ENCODE data around the gene FRMD8. TPM values are rescaled to one million over a fixed set of nuclear protein-coding genes. Genes with fewer than 3 reads are reported as not detected.
A peak's percentile ranks its signal among the peaks of the same experiment; 100 is the strongest.

Gene FRMD8
- total RNA-seq, 3 donors from 2014 or later = 43.0 to 49.2 (median 44.9) TPM

GRCh38 chr11:65435411-65435931, 49.0 kb downstream of the FRMD8 start:
- DNase-seq = no peak
- no peak for ATAC-seq
- Mint-ChIP-seq H3K36me3 (ENCODE audit: insufficient read depth) (peaks cover 41% of the 10 kb centered on the region), H3K27me3 (ENCODE audit: low read depth) (no peaks in the 10 kb centered on the region), H3K4me1 (ENCODE audit: low read depth) (peaks cover 76% of the 10 kb centered on the region), H3K9me3 (no peaks in the 10 kb centered on the region), H3K4me3 (no peak overlapping the region)

GRCh38 chr11:65435981-65436411, 49.6 kb downstream of the FRMD8 start:
- ATAC-seq = peak in 1 of 2 donors; percentile 23
- peaks cover 75% of the 10 kb centered on the region for H3K4me1 Mint-ChIP-seq (ENCODE audit: low read depth)
- no peak for DNase-seq
- no peaks in the 10 kb centered on the region for H3K9me3 Mint-ChIP-seq
- H3K4me3 Mint-ChIP-seq = no peak overlapping the region
- H3K27me3 Mint-ChIP-seq (ENCODE audit: low read depth) = no peaks in the 10 kb centered on the region
- peaks cover 42% of the 10 kb centered on the region for H3K36me3 Mint-ChIP-seq (ENCODE audit: insufficient read depth)

DNA sequence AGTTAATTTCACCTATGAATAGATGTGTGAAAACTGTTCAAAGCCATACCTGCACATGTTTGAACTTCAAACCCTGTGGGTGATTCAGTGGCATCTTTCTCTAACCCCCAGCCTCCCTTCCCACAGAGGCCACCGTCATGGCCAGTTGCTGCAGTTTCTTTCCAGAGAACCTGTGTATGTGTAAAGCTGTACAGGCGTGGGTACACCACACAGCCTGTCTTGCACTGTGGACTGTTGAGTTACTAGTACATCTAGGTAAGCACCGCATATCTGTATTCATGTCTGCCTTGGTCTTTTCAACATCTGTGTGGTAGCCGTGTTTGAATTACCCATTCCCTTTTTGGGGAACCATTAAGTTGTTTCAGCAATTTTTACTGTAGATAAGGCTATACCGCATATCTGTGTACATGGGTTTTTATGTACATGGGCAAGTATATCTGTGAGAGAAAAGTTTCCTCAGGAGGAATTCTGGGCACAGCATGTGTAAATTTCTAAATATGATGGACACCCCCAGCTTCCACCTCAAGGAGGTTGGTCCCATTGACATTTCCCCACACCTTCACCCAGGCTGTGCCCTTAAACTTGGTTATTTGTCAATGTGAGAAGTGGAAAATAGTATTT, 50.1 kb downstream of the FRMD8 start:
- H3K36me3 Mint-ChIP-seq (ENCODE audit: insufficient read depth) = peaks cover 43% of the 10 kb centered on the region
- no peak overlapping the region for H3K4me3 Mint-ChIP-seq
- ATAC-seq (peak; percentile 25 to 31), DNase-seq (no peak)
- peaks cover 75% of the 10 kb centered on the region for H3K4me1 Mint-ChIP-seq (ENCODE audit: low read depth)
- no peaks in the 10 kb centered on the region for H3K9me3 Mint-ChIP-seq
- H3K27me3 Mint-ChIP-seq (ENCODE audit: low read depth) = no peaks in the 10 kb centered on the region

DNA sequence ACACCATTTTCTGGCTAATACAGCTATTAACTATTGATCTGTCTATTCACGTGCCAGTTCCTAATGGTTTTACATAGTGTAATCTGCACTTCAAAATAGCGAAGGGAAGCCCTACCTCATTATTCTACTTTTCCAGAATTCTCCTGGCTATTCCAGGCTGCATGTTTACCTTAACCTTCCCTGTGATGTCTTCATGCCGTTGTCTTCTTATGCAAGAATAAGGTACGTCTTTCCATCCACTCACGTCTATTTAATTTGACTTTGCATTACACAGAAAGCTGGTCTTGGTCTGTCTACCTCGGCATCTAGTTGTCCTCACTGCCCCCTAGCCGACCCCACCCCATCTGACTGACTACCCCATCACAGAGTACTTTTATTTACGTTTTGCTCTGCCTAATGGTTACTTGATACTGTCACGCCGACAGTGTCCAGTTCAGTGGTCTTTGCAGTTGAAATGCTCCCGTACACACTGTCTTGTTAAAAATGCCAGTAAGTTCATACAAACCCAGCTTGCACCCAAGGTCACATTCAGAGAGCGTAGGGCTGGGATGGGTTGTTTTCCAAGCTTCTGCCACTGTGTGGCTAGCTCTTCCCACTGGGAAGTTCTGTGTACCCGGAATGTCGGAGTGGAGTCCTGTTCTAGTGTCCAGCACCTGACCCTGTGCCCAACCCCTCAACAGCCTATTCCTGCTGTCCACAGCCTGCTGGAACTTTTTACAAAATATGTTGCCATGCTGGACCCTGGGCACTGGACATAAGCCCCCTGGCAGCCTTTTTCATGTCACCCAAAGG, 51.2 kb downstream of the FRMD8 start:
- DNase-seq = no peak
- peaks cover 74% of the 10 kb centered on the region for H3K4me1 Mint-ChIP-seq (ENCODE audit: low read depth)
- no peaks in the 10 kb centered on the region for H3K9me3 Mint-ChIP-seq
- peaks cover 43% of the 10 kb centered on the region for H3K36me3 Mint-ChIP-seq (ENCODE audit: insufficient read depth)
- ATAC-seq = no peak
- no peaks in the 10 kb centered on the region for H3K27me3 Mint-ChIP-seq (ENCODE audit: low read depth)
- H3K4me3 Mint-ChIP-seq = no peak overlapping the region

DNA sequence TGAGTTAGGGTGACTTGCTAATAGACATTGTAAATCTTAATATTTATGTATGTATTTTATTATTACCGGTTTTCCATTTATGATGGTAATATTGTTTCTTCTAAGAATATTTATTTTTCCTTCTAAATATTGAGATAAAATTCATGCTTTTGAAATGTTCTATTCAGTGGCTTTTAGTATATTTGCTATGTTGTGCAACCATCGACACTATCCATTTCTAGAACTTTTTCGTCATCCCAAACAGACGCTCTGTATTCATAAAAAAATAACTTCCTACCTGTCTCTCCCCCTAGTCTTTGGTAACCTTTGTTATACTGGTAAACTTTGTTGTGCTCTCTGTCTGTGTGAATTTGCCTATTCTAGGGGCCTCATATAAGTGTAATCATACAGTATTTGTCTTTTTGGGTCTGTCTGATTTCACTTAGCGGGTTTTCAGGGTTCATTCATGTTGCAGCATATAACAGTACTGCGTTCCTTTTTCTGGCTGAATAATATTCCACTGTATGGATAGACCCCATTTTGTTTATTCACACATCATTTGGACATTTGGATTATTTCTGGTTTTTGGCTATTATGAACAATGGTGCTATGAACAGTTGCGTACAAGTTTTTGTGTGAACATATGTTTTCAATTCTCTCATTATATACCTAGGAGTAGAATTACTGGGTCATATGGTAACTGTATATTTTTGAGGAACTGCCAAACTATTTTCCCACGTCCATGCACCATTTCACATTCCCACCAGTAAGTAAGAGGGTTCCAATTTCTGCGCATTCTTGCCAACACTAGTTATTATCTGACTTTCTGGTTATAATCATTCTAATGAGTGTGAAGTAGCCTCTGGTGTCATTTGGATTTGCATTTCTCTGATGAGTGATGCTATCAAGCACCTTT, 52.1 kb downstream of the FRMD8 start:
- Mint-ChIP-seq H3K4me3 (no peak overlapping the region), H3K27me3 (ENCODE audit: low read depth) (no peaks in the 10 kb centered on the region), H3K4me1 (ENCODE audit: low read depth) (peaks cover 75% of the 10 kb centered on the region), H3K36me3 (ENCODE audit: insufficient read depth) (peaks cover 43% of the 10 kb centered on the region), H3K9me3 (no peaks in the 10 kb centered on the region)
- DNase-seq (no peak), ATAC-seq (no peak)

- DNase-seq (no peak), ATAC-seq (peak; percentile 47 to 65)
- Mint-ChIP-seq H3K9me3 (no peaks in the 10 kb centered on the region), H3K36me3 (ENCODE audit: insufficient read depth) (peaks cover 44% of the 10 kb centered on the region), H3K27me3 (ENCODE audit: low read depth) (no peaks in the 10 kb centered on the region), H3K4me3 (peak overlapping the region; percentile 3), H3K4me1 (ENCODE audit: low read depth) (peaks cover 72% of the 10 kb centered on the region)
Observed at GRCh38 chr11:65439331-65440181, 53.1 kb downstream of the FRMD8 start.

DNA sequence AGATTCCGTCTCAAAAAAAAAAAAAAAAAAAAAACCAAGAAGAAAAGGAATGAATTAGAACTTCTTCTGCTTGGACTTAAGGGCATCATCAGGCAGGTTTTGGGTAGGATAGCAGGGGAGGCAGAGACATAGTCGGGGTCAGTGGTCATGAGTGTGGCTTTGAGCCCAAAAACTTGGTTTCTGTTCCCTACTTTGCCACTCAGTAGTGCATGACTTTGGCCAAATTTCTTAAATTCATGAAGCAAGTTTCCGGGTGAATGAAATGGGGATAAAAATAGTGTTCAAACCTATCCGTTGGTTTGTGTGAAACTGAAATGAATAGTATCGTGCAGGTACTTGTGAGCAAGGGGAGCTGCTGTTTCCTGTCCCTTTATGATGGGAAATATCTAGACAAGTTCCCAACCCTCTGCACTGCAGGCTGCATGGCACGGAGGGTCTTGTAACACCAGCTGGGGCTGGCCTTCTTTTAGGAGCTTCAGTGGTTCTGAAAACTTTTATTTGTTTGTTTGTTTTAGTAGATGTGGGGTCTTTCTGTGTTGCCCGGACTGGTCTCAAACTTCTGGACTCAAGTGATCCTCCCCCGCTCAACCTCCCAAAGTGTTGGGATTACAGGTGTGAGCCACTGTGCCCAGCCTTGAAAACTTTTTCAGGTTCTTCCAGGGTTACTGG, 54.5 kb downstream of the FRMD8 start:
- no peak for DNase-seq
- H3K9me3 Mint-ChIP-seq = no peaks in the 10 kb centered on the region
- peaks cover 58% of the 10 kb centered on the region for H3K4me1 Mint-ChIP-seq (ENCODE audit: low read depth)
- H3K27me3 Mint-ChIP-seq (ENCODE audit: low read depth) = no peaks in the 10 kb centered on the region
- ATAC-seq = peak in 1 of 2 donors; percentile 23
- H3K36me3 Mint-ChIP-seq (ENCODE audit: insufficient read depth) = peaks cover 32% of the 10 kb centered on the region
- H3K4me3 Mint-ChIP-seq = peak overlapping the region; percentile 52

GRCh38 chr11:65442842-65443331, 56.5 kb downstream of the FRMD8 start:
- H3K9me3 Mint-ChIP-seq = no peaks in the 10 kb centered on the region
- peaks cover 26% of the 10 kb centered on the region for H3K36me3 Mint-ChIP-seq (ENCODE audit: insufficient read depth)
- no peak for DNase-seq
- ATAC-seq = no peak
- H3K4me1 Mint-ChIP-seq (ENCODE audit: low read depth) = peaks cover 51% of the 10 kb centered on the region
- peak overlapping the region; percentile 0 for H3K4me3 Mint-ChIP-seq
- H3K27me3 Mint-ChIP-seq (ENCODE audit: low read depth) = no peaks in the 10 kb centered on the region

DNA sequence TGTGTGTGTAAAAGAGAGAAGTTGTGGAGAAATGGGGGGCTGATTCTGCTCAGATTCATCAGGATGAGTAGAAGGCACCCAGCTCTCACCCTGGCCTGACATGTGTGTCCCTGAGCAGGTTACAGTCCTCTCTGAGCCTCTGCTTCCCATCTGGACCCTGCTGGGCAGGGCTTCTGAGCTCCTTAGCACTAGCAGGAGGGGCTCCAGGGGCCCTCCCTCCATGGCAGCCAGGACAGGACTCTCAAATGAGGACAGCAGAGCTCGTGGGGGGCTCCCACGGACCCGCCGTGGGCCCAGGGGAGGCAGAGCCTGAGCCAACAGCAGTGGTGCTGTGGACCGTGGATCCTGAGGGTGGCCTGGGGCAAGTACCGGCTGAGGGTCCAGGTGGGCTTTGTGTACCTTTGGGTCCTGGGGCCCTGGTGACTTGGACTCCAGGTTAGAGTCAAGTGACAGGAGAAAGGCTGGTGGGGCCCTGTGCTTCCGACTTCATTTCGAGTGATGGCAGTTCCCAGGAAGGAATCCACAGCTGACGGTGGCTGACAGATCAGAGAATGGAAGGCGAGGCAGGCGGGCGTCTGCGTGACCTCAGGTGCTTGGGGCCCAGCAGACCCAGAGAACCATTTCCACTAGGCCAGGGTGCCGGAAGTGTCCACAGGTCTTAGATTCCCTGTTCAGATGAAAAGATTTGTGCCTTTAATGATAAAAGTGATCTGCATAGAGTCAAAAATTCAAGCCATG, 58.0 kb downstream of the FRMD8 start:
- Mint-ChIP-seq H3K36me3 (ENCODE audit: insufficient read depth) (peaks cover 17% of the 10 kb centered on the region), H3K4me1 (ENCODE audit: low read depth) (peaks cover 46% of the 10 kb centered on the region), H3K27me3 (ENCODE audit: low read depth) (no peaks in the 10 kb centered on the region), H3K9me3 (no peaks in the 10 kb centered on the region), H3K4me3 (no peak overlapping the region)
- ATAC-seq (no peak), DNase-seq (no peak)

GRCh38 chr11:65445101-65445603, 58.7 kb downstream of the FRMD8 start:
- no peaks in the 10 kb centered on the region for H3K27me3 Mint-ChIP-seq (ENCODE audit: low read depth)
- H3K9me3 Mint-ChIP-seq = no peaks in the 10 kb centered on the region
- no peak overlapping the region for H3K4me3 Mint-ChIP-seq
- DNase-seq (no peak), ATAC-seq (no peak)
- H3K4me1 Mint-ChIP-seq (ENCODE audit: low read depth) = peaks cover 40% of the 10 kb centered on the region
- H3K36me3 Mint-ChIP-seq (ENCODE audit: insufficient read depth) = peaks cover 15% of the 10 kb centered on the region

DNA sequence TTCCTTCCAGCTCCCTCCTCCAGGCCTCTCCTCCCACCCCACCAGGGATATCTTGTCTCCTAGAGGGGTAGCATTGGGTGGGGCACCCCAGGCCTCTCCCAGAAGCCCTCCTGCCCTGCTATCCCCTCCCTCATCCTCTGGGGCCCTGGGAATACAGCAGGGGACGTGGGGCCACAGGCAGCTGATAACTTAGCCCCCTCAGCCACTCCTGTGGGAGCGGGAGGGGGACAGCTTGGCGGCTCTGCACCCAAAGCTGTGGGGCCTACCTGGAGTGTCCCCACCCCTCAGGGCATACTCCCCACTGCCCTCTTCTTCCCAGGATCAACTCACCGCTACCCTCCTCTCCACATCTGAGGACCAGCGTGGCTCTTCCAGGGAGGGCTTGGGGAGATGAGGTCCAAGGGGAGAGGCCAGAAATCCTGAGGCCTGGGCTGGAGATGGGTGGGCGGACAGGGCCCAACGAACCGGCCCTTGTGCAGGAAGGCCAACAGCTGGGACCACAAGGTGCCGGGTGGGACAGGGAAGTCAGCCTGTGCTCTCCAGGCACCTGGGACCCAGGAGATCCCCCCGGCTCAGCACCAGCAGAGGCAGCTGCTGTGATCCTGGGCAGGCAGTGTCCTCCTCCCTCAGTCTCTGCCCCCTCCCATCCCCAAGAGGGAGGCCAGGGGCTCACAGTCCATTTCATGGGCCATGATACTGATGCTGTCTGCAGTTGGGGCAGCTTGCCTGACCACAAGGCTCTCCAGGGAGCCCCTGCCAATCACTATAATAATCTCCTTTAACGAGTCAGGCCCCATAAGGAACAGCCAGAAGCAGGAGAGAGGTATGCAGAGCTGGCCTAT, 59.4 kb downstream of the FRMD8 start:
- Mint-ChIP-seq H3K27me3 (ENCODE audit: low read depth) (no peaks in the 10 kb centered on the region), H3K4me1 (ENCODE audit: low read depth) (peaks cover 35% of the 10 kb centered on the region), H3K4me3 (no peak overlapping the region), H3K36me3 (ENCODE audit: insufficient read depth) (peaks cover 14% of the 10 kb centered on the region), H3K9me3 (no peaks in the 10 kb centered on the region)
- ATAC-seq (no peak), DNase-seq (no peak)
